GM12874 (cell line): ENCODE measurements around the gene MEIOSIN.

Experiments
- CTCF ChIP-seq: IDR thresholded peaks from 2 replicates; pipeline ENCODE4 v1.5.1; 2011; ENCODE audit warnings: low read depth, mild to moderate bottlenecking, control low read depth, low read length, moderate library complexity; ENCODE audit not compliant: insufficient read depth

MEIOSIN gene

GRCh38 chr19:45742969-45743368 lies 9.7 kb downstream of the MEIOSIN start:
- no peak for TF ChIP-seq CTCF

GRCh38 chr19:45745606-45746005 lies 12.4 kb downstream of the MEIOSIN start:
- TF ChIP-seq CTCF: no peak

GRCh38 chr19:45746866-45747265 lies 13.6 kb downstream of the MEIOSIN start:
- TF ChIP-seq CTCF: no peak

GRCh38 chr19:45747513-45747912 lies 14.3 kb downstream of the MEIOSIN start:
- no peak for TF ChIP-seq CTCF

- no peak for TF ChIP-seq CTCF
Observed at GRCh38 chr19:45752639-45753038, 19.4 kb downstream of the MEIOSIN start.

- TF ChIP-seq CTCF: 0 out of 2 replicates have a peak, but pooled peaks have one; percentile 5
Observed at GRCh38 chr19:45753548-45753947, 20.3 kb downstream of the MEIOSIN start.

- no peak for TF ChIP-seq CTCF
Observed at GRCh38 chr19:45754323-45754722, 21.1 kb downstream of the MEIOSIN start.

- TF ChIP-seq CTCF: no peak
Observed at GRCh38 chr19:45757695-45758094, 24.5 kb downstream of the MEIOSIN start.
